HEK293T (cell line): Measurements from ENCODE around the gene SNRNP40.

Source experiments
- ARNT ChIP-seq: fragments of 450-650 bp; IDR thresholded peaks from 2 replicates; pipeline ENCODE4 v1.6.1; 2017; ENCODE audit warnings: mild to moderate bottlenecking
- BHLHE40 ChIP-seq: fragments of 450-650 bp; IDR thresholded peaks from 2 replicates; pipeline ENCODE4 v1.6.1; 2016; ENCODE audit warnings: mild to moderate bottlenecking, moderate library complexity, borderline replicate concordance
- CTBP1 ChIP-seq: fragments of 450-650 bp; IDR thresholded peaks from 2 replicates; pipeline ENCODE4 v1.6.1; 2016; ENCODE audit warnings: borderline replicate concordance
- ELF4 ChIP-seq: fragments of 450-650 bp; IDR thresholded peaks from 2 replicates; pipeline ENCODE4 v1.6.1; 2017; ENCODE audit warnings: antibody characterized with exemption
- FOXK2 ChIP-seq: fragments of 450-650 bp; IDR thresholded peaks from 2 replicates; pipeline ENCODE4 v1.6.1; 2016; ENCODE audit warnings: mild to moderate bottlenecking
- FOXM1 ChIP-seq: fragments of 450-650 bp; IDR thresholded peaks from 2 replicates; pipeline ENCODE4 v1.6.1; 2017; ENCODE audit warnings: mild to moderate bottlenecking, borderline replicate concordance
- HDGF ChIP-seq: fragments of 450-650 bp; IDR thresholded peaks from 2 replicates; pipeline ENCODE4 v1.6.1; 2017; ENCODE audit warnings: antibody characterized with exemption, borderline replicate concordance
- NFRKB ChIP-seq: fragments of 450-650 bp; IDR thresholded peaks from 2 replicates; pipeline ENCODE4 v1.6.1; 2016; ENCODE audit warnings: mild to moderate bottlenecking, moderate library complexity
- SP1 ChIP-seq: fragments of 450-650 bp; IDR thresholded peaks from 2 replicates; pipeline ENCODE4 v1.6.1; 2017
- TARDBP ChIP-seq: fragments of 450-650 bp; IDR thresholded peaks from 2 replicates; pipeline ENCODE4 v1.6.1; 2016
- ZNF384 ChIP-seq: fragments of 450-650 bp; IDR thresholded peaks from 2 replicates; pipeline ENCODE4 v1.6.1; 2016

DNA sequence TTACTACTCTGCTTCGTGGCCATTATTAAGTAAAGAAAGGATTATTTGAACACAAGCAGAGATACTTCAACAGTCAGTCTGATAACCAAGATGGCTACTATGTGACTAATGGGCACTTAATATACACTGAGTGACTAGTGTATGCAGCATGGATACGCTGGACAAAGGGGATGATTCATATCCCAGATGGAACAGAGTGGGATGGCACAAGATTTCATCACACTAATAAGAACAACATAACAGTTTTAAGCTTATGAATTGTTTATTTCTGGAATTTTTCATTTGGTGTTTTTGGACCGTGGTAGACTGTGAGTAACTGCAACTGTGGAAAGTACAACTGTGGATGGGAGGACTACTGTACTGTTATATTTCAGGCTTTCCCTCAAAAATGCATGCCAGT lies 9.7 kb upstream of the SNRNP40 start:
- TF ChIP-seq SP1 = no peak
- no peak for TF ChIP-seq CTBP1
- TF ChIP-seq ARNT = no peak
- no peak for TF ChIP-seq NFRKB
- no peak for TF ChIP-seq TARDBP
- no peak for TF ChIP-seq FOXK2
- TF ChIP-seq FOXM1 = no peak
- no peak for TF ChIP-seq BHLHE40
- no peak for TF ChIP-seq ELF4
- TF ChIP-seq HDGF = no peak
- no peak for TF ChIP-seq ZNF384
